ENCODE results near the gene RABAC1. TPM values are rescaled to one million over a fixed set of nuclear protein-coding genes. Genes with fewer than 3 reads are reported as not detected.
A peak's percentile ranks its signal among the peaks of the same experiment; 100 is the strongest.

RABAC1 gene
- total and polyA plus RNA-seq, 9 of the 15 experiments (the other 6 are each of a cell fraction or from before 2014, with no cell fraction given) = 2.4 to 28.1 (median 9.3) TPM

GRCh38 chr19:41929536-41930071 is 29.5 kb downstream of the RABAC1 start (continued):
- TF ChIP-seq MCM5 (IDR thresholded peaks at IDR 0.05; ENCODE audit: low read depth) = no peak
- TF ChIP-seq KDM1A (IDR thresholded peaks at IDR 0.05) = peak; percentile 91 to 92
- TF ChIP-seq TOE1 (IDR thresholded peaks at IDR 0.05; ENCODE audit: borderline replicate concordance) = 0 out of 2 replicates have a peak, but pooled peaks have one; percentile 12
- TF ChIP-seq TOE1 (CRISPR knock-in tag; IDR thresholded peaks at IDR 0.05; ENCODE audit: borderline replicate concordance, low read depth) = no peak
- no peak for TF ChIP-seq NONO (IDR thresholded peaks at IDR 0.05; ENCODE audit: low read depth in 2 of 2, low read length in 1 of 2)
- TF ChIP-seq HDAC1 (IDR thresholded peaks at IDR 0.05) = peak in 1 of 2 experiments; percentile 68; a peak in 1 of 4 replicates
- TF ChIP-seq ZNF146 (CRISPR knock-in tag; IDR thresholded peaks at IDR 0.05; ENCODE audit: unreplicated experiment) = no peak
- 0 out of 2 replicates have a peak, but pooled peaks have one; percentile 64 for TF ChIP-seq ZBTB33 (CRISPR knock-in tag; IDR thresholded peaks at IDR 0.05)
- TF ChIP-seq PHF20 (IDR thresholded peaks at IDR 0.05; ENCODE audit: partially characterized antibody) = peak; percentile 62
- no peak for TF ChIP-seq ZNF766 (CRISPR knock-in tag; conservative IDR thresholded peaks at IDR 0.05)
- no peak for TF ChIP-seq ZNF639 (CRISPR knock-in tag; conservative IDR thresholded peaks at IDR 0.05 in 1 of 2, IDR thresholded peaks at IDR 0.05 in 1 of 2)
- TF ChIP-seq ZBTB1 (CRISPR knock-in tag; IDR thresholded peaks at IDR 0.05; ENCODE audit: borderline replicate concordance, low read depth) = no peak
- peak; percentile 99 for TF ChIP-seq BCOR (IDR thresholded peaks at IDR 0.05)
- peak; percentile 93 for TF ChIP-seq ADNP (tag; IDR thresholded peaks at IDR 0.05)
- TF ChIP-seq ZNF197 (CRISPR knock-in tag; IDR thresholded peaks at IDR 0.05; ENCODE audit: low read depth) = no peak
- no peak for TF ChIP-seq ZNF707 (CRISPR knock-in tag; conservative IDR thresholded peaks at IDR 0.05)
- TF ChIP-seq RAD51 (IDR thresholded peaks at IDR 0.05; ENCODE audit: borderline replicate concordance, low read depth) = no peak
- peak; percentile 89 for TF ChIP-seq SMARCA5 (IDR thresholded peaks at IDR 0.05)
